SK-N-SH (cell line): ENCODE data around the gene PLCL2. TPM values are rescaled to one million over a fixed set of nuclear protein-coding genes. Genes with fewer than 3 reads are reported as not detected.

Experiments
- CTCF ChIA-PET: fragments of 300-600, 350-600 bp; formaldehyde crosslinking; extraction: SDS; loops from one replicate; lab custom pipeline; 2021; lab: Yijun Ruan, JAX
- POLR2A ChIA-PET: fragments of 350-600 bp; sonication (Branson Sonifier 250); formaldehyde crosslinking; extraction: SDS; loops from one replicate; lab custom pipeline; 2020; ENCODE audit warnings: antibody characterized with exemption, inconsistent platforms; lab: Yijun Ruan, JAX
- DNase-seq: peaks from one replicate; pipeline ENCODE4 v3.0.0; 2012
- H2AFZ ChIP-seq: fragments of 200-600 bp; sonication (generic); 2 replicates; pipeline ENCODE4 v1.8.1; 2016; ENCODE audit warnings: antibody characterized with exemption, mild to moderate bottlenecking, low read depth
- H3F3A ChIP-seq: fragments of 200-600 bp; sonication (generic); replicated peaks from 2 replicates; pipeline ENCODE3; 2016; ENCODE audit warnings: antibody characterized with exemption, mild to moderate bottlenecking; ENCODE audit not compliant: insufficient read depth
- H3K27ac ChIP-seq, 2 experiments: fragments of 200-500 bp in 1 of 2; fragments of 200-600 bp in 1 of 2; sonication (Bioruptor generic) in 1 of 2; sonication (generic), shearing (Covaris generic) in 1 of 2; 2 replicates each; pipeline versions ENCODE4 v1.5.1 to v1.6.1; 2014 to 2016; ENCODE audit warnings: low read depth in 2 of 2, inconsistent platforms in 1 of 2, low read length in 1 of 2, mild to moderate bottlenecking in 1 of 2, mixed read lengths in 1 of 2
- H3K27me3 ChIP-seq: fragments of 200-600 bp; sonication (generic), shearing (Covaris generic); 2 replicates; pipeline ENCODE4 v1.6.1; 2016; ENCODE audit warnings: mixed run types; ENCODE audit not compliant: insufficient read depth
- H3K36me3 ChIP-seq, 2 experiments: fragments of 200-500 bp in 1 of 2; fragments of 200-600 bp in 1 of 2; sonication (Bioruptor generic) in 1 of 2; sonication (generic) in 1 of 2; replicated peaks in 1 of 2; 2 replicates each; pipeline versions ENCODE3 to v1.5.1; 2014 to 2016; ENCODE audit warnings: low read length in 1 of 2, mild to moderate bottlenecking in 1 of 2; ENCODE audit not compliant: insufficient read depth in 2 of 2, control insufficient read depth in 1 of 2
- H3K4me1 ChIP-seq, 2 experiments: fragments of 200-500 bp in 1 of 2; fragments of 200-600 bp in 1 of 2; sonication (Bioruptor generic) in 1 of 2; sonication (generic), shearing (Covaris generic) in 1 of 2; 2 replicates each; pipeline versions ENCODE4 v1.5.1 to v1.6.1; 2014 to 2016; ENCODE audit warnings: low read depth in 1 of 2, low read length in 1 of 2, mixed run types in 1 of 2; ENCODE audit not compliant: insufficient read depth in 2 of 2, control insufficient read depth in 1 of 2
- H3K4me2 ChIP-seq: fragments of 200-600 bp; sonication (generic), shearing (Covaris generic); 2 replicates; pipeline ENCODE4 v1.6.1; 2017; ENCODE audit warnings: mixed run types
- H3K4me3 ChIP-seq, 2 experiments: fragments of 200-500 bp in 1 of 2; fragments of 200-600 bp in 1 of 2; sonication (Bioruptor generic) in 1 of 2; sonication (generic), shearing (Covaris generic) in 1 of 2; 2 replicates each; pipeline versions ENCODE4 v1.5.1 to v1.8.1; 2014 to 2016; ENCODE audit warnings: low read depth in 2 of 2, inconsistent platforms in 1 of 2, low read length in 1 of 2, mild to moderate bottlenecking in 1 of 2, mixed read lengths in 1 of 2, moderate library complexity in 1 of 2
- H3K79me2 ChIP-seq: fragments of 200-600 bp; sonication (generic); 2 replicates; pipeline ENCODE4 v1.8.1; 2017; ENCODE audit warnings: mild to moderate bottlenecking; ENCODE audit not compliant: insufficient read depth
- H3K9ac ChIP-seq: fragments of 200-600 bp; sonication (generic); 2 replicates; pipeline ENCODE4 v1.6.1; 2017; ENCODE audit warnings: mixed run types
- H3K9me2 ChIP-seq: fragments of 200-600 bp; sonication (generic); 2 replicates; pipeline ENCODE4 v1.6.1; 2017; ENCODE audit warnings: mixed run types
- H3K9me3 ChIP-seq: fragments of 200-600 bp; sonication (generic); 2 replicates; pipeline ENCODE4 v1.6.1; 2017; ENCODE audit warnings: mixed run types, mild to moderate bottlenecking, moderate library complexity
- H4K20me1 ChIP-seq: fragments of 200-600 bp; sonication (generic); 2 replicates; pipeline ENCODE4 v1.6.1; 2017; ENCODE audit warnings: mild to moderate bottlenecking, mixed run types; ENCODE audit not compliant: insufficient read depth
- CHD2 ChIP-seq: fragments of 150-350 bp; IDR thresholded peaks from 2 replicates; pipeline ENCODE4 v1.6.1; 2018; ENCODE audit warnings: low read length; ENCODE audit not compliant: partially characterized antibody
- ELF1 ChIP-seq: IDR thresholded peaks from 2 replicates; pipeline ENCODE4 v1.4.0; 2012
- EZH2phosphoT487 ChIP-seq: fragments of 200-600 bp; sonication (generic); IDR thresholded peaks from 2 replicates; pipeline ENCODE4 v1.6.1; 2017; ENCODE audit warnings: low read depth, mixed run types, mild to moderate bottlenecking, antibody characterized with exemption, moderate library complexity, borderline replicate concordance
- FOXJ3 ChIP-seq: sonication (generic); formaldehyde crosslinking; IDR thresholded peaks from 2 replicates; pipeline ENCODE4 v1.5.1; 2020; ENCODE audit warnings: mild to moderate bottlenecking, missing genetic modification reagents
- FOXM1 ChIP-seq: IDR thresholded peaks from 2 replicates; pipeline ENCODE4 v1.4.0; 2012; ENCODE audit warnings: low read depth, mild to moderate bottlenecking
- GABPA ChIP-seq: IDR thresholded peaks from 2 replicates; pipeline ENCODE4 v1.4.0; 2012; ENCODE audit warnings: low read depth, mild to moderate bottlenecking
- JUND ChIP-seq: IDR thresholded peaks from 2 replicates; pipeline ENCODE4 v1.4.0; 2012
- MEF2A ChIP-seq: IDR thresholded peaks from 2 replicates; pipeline ENCODE4 v1.4.0; 2012; ENCODE audit warnings: low read depth, borderline replicate concordance
- MXI1 ChIP-seq: IDR thresholded peaks from 2 replicates; pipeline ENCODE4 v1.6.1; 2012; ENCODE audit warnings: mild to moderate bottlenecking, low read depth, low read length, improper control_type of control experiment
- NFIC ChIP-seq: IDR thresholded peaks from 2 replicates; pipeline ENCODE4 v1.4.0; 2012; ENCODE audit warnings: borderline replicate concordance
- NRF1 ChIP-seq: IDR thresholded peaks from 2 replicates; pipeline ENCODE4 v1.6.1; 2012; ENCODE audit warnings: low read depth, mild to moderate bottlenecking, low read length
- PBX3 ChIP-seq: IDR thresholded peaks from 2 replicates; pipeline ENCODE4; 2012
- POLR2AphosphoS5 ChIP-seq: IDR thresholded peaks from 2 replicates; pipeline ENCODE4 v1.6.1; 2012; ENCODE audit warnings: low read depth, low read length
- RXRA ChIP-seq: IDR thresholded peaks from 2 replicates; pipeline ENCODE4 v1.4.0; 2012; ENCODE audit warnings: low read depth, mild to moderate bottlenecking, borderline replicate concordance
- SIN3A ChIP-seq: IDR thresholded peaks from 2 replicates; pipeline ENCODE4 v1.6.1; 2012; ENCODE audit warnings: low read depth, mild to moderate bottlenecking, low read length, moderate library complexity, borderline replicate concordance
- SMC3 ChIP-seq: IDR thresholded peaks from 2 replicates; pipeline ENCODE4 v1.6.1; 2012; ENCODE audit warnings: low read depth, low read length, improper control_type of control experiment
- TCF12 ChIP-seq: IDR thresholded peaks from 2 replicates; pipeline ENCODE4 v1.4.0; 2012
- USF1 ChIP-seq: IDR thresholded peaks from 2 replicates; pipeline ENCODE4 v1.4.0; 2012; ENCODE audit warnings: low read depth, borderline replicate concordance
- USF2 ChIP-seq: fragments of 150-350 bp; IDR thresholded peaks from 2 replicates; pipeline ENCODE4 v1.6.1; 2017; ENCODE audit warnings: antibody characterized with exemption, low read length, low read depth, borderline replicate concordance
- whole genome bisulfite sequencing: methylation state at CpG from one replicate; pipeline ENCODE4 v1.1.6; 2017; ENCODE audit warnings: low lambda C conversion rate; 5-methylcytosine and 5-hydroxymethylcytosine counted together
- polyA plus RNA-seq, 3 experiments: library from polyadenylated mRNA; depleted of rRNA; stranded (reverse); fragments of >200 nt; gene quantifications; 2 replicates each; pipeline ENCODE4 v1.2.3, GENCODE V29; 2012
- TF ChIP-seq, protein P1 (sequence below): fragments of 200-600 bp; sonication (generic); IDR thresholded peaks from 2 replicates; pipeline ENCODE4 v1.6.1; 2017; ENCODE audit warnings: antibody characterized with exemption, mild to moderate bottlenecking, moderate library complexity

PLCL2 gene
- polyA plus RNA-seq, 1 of the 3 experiments (the other 2 are of a cell fraction): 0.85 TPM

DNA sequence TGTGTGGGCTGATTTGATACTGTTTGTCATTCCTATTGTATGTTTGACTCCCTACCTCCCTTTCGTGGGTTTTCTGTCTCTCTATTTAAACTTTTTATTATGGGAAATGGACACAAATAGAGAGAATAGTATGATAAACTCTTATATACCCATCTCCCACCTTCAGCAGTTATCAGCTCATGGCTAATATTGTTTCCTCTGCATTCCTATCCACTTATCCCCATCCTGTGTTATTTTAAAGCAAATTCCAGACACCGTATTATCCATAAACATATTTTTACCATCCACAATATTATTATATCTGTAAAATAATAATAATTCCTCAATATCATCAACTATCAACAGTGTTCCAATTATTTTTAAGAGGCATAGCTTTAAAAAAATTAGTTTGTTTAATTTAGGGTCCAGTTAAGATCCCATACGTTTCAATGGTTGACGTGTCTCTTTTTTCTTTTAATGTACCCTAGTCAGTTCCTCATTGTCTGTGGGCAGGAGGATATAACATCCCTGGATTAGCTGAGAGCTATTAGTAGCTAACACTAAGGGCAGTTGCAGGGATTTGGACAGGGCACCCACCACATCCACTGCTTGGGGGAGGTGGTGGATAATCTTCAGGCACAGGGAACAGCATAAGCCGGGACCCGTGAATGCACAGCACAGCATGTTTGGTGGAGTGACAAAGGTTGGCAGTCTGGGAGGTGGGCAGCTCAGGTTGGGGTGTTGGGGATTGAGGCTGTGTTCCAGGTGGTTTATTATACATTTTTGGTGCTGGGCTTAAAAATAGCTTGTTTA, 23.5 kb downstream of the PLCL2 start:
- 79% methylated on average over 6 of the region's 6 CpGs for WGBS
- no peaks in the 10 kb centered on the region for H3K9me2 ChIP-seq
- no peak overlapping the region for H3K9ac ChIP-seq
- no peaks in the 10 kb centered on the region for H3K27me3 ChIP-seq
- no peaks in the 10 kb centered on the region for H4K20me1 ChIP-seq
- no peak overlapping the region for H2AFZ ChIP-seq
- H3K36me3 ChIP-seq: no peaks in the 10 kb centered on the region
- H3K4me1 ChIP-seq: peaks cover 6 to 13% of the 10 kb centered on the region in 2 experiments; a peak in 2 of 4 replicates
- no peak overlapping the region for H3K4me3 ChIP-seq
- CTCF ChIA-PET: interaction anchor here (0.6 to 1.3 kb wide), 5 partner anchors 9 to 38 kb away, joined by 3 to 4 read pairs (median 3); no protein-coding TSS in a partner anchor
- H3K4me2 ChIP-seq: no peak overlapping the region
- POLR2A ChIA-PET: no interaction called here
- no peak for DNase-seq
- H3K27ac ChIP-seq: no peak overlapping the region
- H3K79me2 ChIP-seq: no peaks in the 10 kb centered on the region
- no peaks in the 10 kb centered on the region for H3F3A ChIP-seq
- no peaks in the 10 kb centered on the region for H3K9me3 ChIP-seq
- TF ChIP-seq MXI1 (no peak), ELF1 (no peak), JUND (no peak), USF1 (no peak), EZH2phosphoT487 (no peak), POLR2AphosphoS5 (no peak), SIN3A (no peak), CHD2 (no peak), NRF1 (no peak), MEF2A (no peak), GABPA (no peak)
- TF ChIP-seq, all 33 proteins: peak for 0

GRCh38 chr3:16908896-16909295, 24.1 kb downstream of the PLCL2 start:
- Histone ChIP-seq H3K27me3 (no peaks in the 10 kb centered on the region), H2AFZ (no peak overlapping the region), H3K36me3 (no peaks in the 10 kb centered on the region), H4K20me1 (no peaks in the 10 kb centered on the region), H3K9me3 (no peaks in the 10 kb centered on the region), H3K9ac (no peak overlapping the region), H3K9me2 (no peaks in the 10 kb centered on the region), H3K4me2 (no peak overlapping the region), H3K79me2 (no peaks in the 10 kb centered on the region), H3K4me1 (peaks cover 6 to 13% of the 10 kb centered on the region in 2 experiments; a peak in 2 of 4 replicates), H3K4me3 (no peak overlapping the region), H3F3A (no peaks in the 10 kb centered on the region), H3K27ac (no peak overlapping the region)
- no peak for DNase-seq
- WGBS: 79% methylated on average over 2 of the region's 2 CpGs
- ChIA-PET CTCF (interaction anchor here (1.3 kb wide), 1 partner anchor 25 kb away, joined by 4 read pairs; no protein-coding TSS in a partner anchor), POLR2A (no interaction called here)
- TF ChIP-seq MXI1 (no peak), MEF2A (no peak), FOXM1 (no peak), FOXJ3 (CRISPR knock-in tag) (no peak), POLR2AphosphoS5 (no peak), PBX3 (no peak), USF1 (no peak), USF2 (no peak), SIN3A (no peak), SMC3 (no peak), NFIC (no peak), RXRA (no peak), TCF12 (no peak)
- TF ChIP-seq, protein P1, sequence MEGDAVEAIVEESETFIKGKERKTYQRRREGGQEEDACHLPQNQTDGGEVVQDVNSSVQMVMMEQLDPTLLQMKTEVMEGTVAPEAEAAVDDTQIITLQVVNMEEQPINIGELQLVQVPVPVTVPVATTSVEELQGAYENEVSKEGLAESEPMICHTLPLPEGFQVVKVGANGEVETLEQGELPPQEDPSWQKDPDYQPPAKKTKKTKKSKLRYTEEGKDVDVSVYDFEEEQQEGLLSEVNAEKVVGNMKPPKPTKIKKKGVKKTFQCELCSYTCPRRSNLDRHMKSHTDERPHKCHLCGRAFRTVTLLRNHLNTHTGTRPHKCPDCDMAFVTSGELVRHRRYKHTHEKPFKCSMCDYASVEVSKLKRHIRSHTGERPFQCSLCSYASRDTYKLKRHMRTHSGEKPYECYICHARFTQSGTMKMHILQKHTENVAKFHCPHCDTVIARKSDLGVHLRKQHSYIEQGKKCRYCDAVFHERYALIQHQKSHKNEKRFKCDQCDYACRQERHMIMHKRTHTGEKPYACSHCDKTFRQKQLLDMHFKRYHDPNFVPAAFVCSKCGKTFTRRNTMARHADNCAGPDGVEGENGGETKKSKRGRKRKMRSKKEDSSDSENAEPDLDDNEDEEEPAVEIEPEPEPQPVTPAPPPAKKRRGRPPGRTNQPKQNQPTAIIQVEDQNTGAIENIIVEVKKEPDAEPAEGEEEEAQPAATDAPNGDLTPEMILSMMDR: no peak
